IPS-NIHi11 (cell line): Measurements from ENCODE around the gene ZNF780B.
"Not testable (repeated sequence)": the region's sequence is repeated elsewhere in the genome, so short reads cannot be mapped to it uniquely, and the experiment has no call there.

Source experiments
- DNase-seq: peaks from one replicate; pipeline ENCODE4 v3.0.0; 2012; ENCODE audit warnings: mixed read lengths, low spot score

ZNF780B gene

GRCh38 chr19:40055832-40056504 lies at the start of gene ZNF780B:
Gene ZNF780B, minus strand, starts transcription at chr19:40056231. Its CDS starts 5,899 bp downstream, at chr19:40050332.
- DNase-seq, result peak; percentile 83

- DNase-seq, result no peak
These were observed 48.7 kb upstream of the ZNF780B start for GRCh38 chr19:40104754-40105153.

DNA sequence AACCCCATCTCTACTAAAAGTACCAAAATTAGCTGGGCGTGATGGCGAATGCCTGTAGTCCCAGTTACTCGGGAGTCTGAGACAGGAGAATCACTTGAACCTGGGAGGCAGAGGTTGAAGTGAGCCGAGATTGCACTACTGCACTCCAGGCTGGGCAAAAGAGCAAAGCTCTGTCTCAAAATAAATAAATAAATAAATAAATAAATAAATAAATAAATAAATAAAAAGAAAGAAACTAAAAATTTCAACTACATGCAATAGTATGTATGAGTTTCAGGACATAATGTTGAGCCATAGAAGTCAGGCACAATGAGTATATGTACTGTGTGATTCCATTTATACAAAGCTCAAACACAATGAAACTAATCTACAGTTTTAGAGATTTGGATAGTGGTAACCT lies 47.6 kb upstream of the ZNF780B start:
- no peak for DNase-seq

GRCh38 chr19:40101813-40102212 lies 45.8 kb upstream of the ZNF780B start:
- no peak for DNase-seq

DNA sequence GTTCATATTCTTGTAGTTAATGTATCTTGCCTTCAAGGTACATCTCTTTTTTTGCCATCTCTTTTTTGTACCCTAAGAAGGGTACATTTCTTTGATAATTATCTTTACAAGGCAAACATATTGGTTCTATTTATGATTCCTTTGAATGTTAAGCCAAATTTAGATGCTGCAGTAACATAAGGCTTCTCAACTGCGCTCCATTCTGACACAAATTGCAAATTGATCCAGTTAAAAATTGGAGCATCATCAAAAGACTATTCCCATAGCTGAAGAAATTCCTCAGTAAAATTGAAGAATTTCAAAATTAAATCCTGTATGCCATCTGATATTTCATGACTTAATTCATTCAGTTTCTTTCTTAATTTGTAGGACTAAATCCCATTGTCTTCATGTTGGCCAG lies 37.4 kb upstream of the ZNF780B start:
- no peak for DNase-seq

- DNase-seq, result no peak
These were observed 35.4 kb upstream of the ZNF780B start for GRCh38 chr19:40091205-40092129.

DNA sequence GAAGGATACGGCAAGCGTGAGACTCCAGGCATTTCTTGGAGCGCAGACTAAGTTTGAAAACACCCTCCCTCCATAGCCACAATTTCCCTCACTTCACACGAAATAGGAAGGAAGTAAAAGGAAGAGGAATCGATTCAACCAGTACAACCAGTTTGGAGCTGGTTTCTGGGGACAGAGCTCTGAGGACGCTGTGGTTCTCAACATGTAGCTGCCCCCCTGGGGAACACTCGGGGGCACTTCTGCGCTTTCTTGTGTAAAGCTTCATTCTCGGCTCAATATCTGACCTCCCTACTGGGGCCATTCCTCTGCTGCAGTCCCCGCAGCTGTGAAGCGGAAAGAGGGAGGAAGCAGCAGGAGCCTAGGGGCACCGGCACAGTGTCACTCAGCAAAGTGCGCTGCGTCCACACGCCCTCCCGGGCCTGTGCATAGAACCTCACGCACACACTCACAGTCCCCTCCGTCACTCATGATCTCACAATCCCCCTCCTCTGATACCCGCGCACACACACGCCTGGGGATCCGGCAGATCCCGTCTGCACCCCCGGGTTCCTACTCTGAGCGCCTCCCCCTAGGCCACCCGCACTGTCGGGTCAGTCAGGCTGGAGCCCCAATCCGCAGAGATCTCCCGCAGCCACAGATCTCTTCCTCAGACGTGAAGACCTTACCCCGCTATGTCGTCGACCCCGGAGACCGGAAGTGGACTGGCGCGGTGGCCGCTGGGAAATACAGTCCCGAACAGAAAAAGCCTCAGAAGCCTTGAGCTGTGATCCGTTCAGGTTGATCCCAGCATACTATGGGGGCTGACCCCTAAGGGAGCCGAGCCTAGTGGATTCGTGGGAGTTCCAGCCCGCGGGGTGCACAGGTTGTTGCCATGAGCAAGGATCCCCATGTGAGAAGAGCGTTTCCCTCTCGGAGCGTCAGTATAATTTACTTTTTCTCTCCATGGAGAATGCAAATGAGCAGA lies 34.5 kb upstream of the ZNF780B start, which contains the start of gene ZNF780A:
Gene ZNF780A, minus strand, starts transcription at position 703 of the 964 bp plus-strand sequence. CDS start 6,190 bp downstream, outside the sequence.
- DNase-seq, result peak; percentile 89

- no peak for DNase-seq
These were observed 33.4 kb upstream of the ZNF780B start for GRCh38 chr19:40089462-40089861.

- no peak for DNase-seq
These were observed 32.4 kb upstream of the ZNF780B start for GRCh38 chr19:40088299-40089047.

DNA sequence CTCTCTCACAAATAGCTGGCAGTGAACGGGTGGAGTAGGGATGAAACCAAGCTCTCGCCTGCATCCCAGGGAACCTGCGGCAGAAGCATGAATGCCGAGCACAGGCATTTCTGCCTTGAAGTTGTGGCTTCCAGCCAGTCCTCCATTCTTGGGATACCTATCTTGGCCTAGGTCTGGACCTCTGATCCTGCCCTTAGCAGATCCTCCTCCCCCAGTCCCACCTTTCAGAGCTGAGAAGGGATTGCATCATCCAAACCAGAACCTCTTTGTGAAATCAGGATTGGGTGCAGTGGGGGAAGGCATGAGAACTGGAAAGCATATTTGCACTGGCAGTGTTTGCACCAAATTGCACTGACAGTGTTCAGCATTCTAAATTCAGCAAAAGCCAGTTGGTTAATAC lies 28.9 kb upstream of the ZNF780B start:
- DNase-seq, result no peak

- no peak for DNase-seq
These were observed 25.4 kb upstream of the ZNF780B start for GRCh38 chr19:40081411-40081810.

GRCh38 chr19:40080289-40080688 lies 24.3 kb upstream of the ZNF780B start:
- DNase-seq, result no peak

- DNase-seq, result no peak
These were observed 22.3 kb upstream of the ZNF780B start for GRCh38 chr19:40078377-40078776.

GRCh38 chr19:40070058-40070457 lies 14.0 kb upstream of the ZNF780B start:
- no peak for DNase-seq

- DNase-seq, result no peak
These were observed 3.6 kb upstream of the ZNF780B start for GRCh38 chr19:40059624-40060023.

DNA sequence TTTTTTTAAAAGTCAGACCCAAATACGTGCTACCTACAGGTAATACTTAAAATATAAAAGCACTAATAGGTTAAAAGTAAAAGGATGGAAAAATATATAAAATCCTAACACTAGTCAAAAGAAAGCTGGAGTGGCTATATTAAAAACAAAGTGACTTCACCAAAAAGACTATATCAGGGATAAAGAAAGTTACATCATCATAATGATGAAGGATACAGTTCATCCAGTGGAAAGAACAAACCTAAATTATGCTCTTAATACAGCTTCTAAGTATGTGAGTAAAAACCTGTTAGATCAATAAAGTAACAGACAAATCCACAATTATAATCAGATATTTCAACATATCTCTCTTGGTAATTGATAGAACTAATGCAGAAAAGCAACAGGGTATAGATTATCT lies 1.1 kb upstream of the ZNF780B start:
- DNase-seq, result no peak

GRCh38 chr19:40056505-40056904 lies 474 bp upstream of the ZNF780B start:
- no peak for DNase-seq

DNA sequence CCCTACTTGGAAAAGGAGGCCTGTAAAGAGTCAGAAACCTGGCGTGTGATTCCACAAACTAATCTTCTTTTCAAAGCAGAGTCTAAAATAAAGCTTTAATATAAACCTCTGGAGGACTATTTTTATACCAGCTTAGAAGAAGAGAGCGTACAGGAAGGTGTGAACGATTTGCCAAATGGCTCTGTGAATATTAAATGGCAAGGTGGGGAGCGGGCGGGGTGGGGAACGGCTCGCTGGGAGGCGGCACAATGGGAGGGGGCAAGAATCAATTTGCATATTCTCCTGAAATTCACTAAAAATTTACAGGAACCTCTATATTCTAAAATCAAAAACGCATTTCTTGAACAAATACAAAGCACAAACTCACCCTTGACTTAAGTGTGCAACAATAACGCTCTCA lies 982 bp downstream of the ZNF780B start:
- DNase-seq, result no peak

DNA sequence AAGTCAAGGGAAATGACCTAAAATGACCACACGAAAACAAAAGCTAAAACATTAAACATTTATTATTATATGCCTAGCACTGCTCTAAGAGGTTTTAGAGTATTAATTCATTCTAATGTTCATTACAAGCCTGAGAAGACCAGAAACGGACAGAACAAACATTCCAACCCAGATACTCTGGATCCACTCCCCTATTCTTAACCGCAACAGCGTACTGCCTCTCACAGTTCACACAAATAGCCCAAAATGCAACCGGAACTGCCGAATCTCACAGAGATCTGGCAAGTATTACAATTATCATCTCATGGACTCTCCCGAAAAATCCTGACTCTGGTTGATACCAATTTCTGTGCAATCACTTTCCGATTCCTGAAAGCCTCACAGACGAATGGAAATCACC lies 1.4 kb downstream of the ZNF780B start:
- DNase-seq, result no peak

- DNase-seq, result no peak
These were observed 2.5 kb downstream of the ZNF780B start for GRCh38 chr19:40053491-40053890.

DNA sequence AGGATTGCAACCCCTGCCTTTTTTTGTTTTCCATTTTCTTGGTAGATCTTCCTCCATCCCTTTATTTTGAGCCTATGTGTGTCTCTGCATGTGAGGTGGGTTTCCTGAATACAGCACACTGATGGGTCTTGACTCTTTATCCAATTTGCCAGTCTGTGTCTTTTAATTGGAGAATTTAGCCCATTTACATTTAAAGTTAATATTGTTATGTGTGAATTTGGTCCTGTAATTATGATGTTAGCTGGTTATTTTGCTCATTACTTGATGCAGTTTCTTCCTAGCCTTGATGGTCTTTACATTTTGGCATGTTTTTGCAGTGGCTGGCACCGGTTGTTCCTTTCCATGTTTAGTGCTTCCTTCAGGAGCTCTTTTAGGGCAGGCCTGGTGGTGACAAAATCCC lies 14.3 kb downstream of the ZNF780B start:
- not testable (repeated sequence) for DNase-seq
